SU-DHL-6 (cell line): Measurements from ENCODE around the gene TRIM3.

Source experiments
- H2AFZ ChIP-seq: fragments of 200-600 bp; sonication (generic); 2 replicates; pipeline ENCODE4 v1.6.1; 2014; ENCODE audit warnings: low read depth, mild to moderate bottlenecking, moderate library complexity, mixed read lengths, antibody characterized with exemption, low read length; ENCODE audit not compliant: severe bottlenecking
- H3F3A ChIP-seq: fragments of 200-600 bp; shearing (Covaris generic); 2 replicates; pipeline ENCODE4 v1.6.0; 2016; ENCODE audit warnings: antibody characterized with exemption, mild to moderate bottlenecking; ENCODE audit not compliant: insufficient read depth
- H3K27ac ChIP-seq: fragments of 200-600 bp; sonication (generic); 2 replicates; pipeline ENCODE4 v1.5.1; 2016; ENCODE audit warnings: low read depth, mild to moderate bottlenecking, low read length, moderate library complexity, mixed read lengths
- H3K27me3 ChIP-seq: fragments of 200-600 bp; sonication (generic), shearing (Covaris generic); 2 replicates; pipeline ENCODE4 v1.6.0; 2014; ENCODE audit warnings: mild to moderate bottlenecking, low read length
- H3K36me3 ChIP-seq: fragments of 200-600 bp; sonication (generic); 2 replicates; pipeline ENCODE4 v1.6.1; 2014; ENCODE audit warnings: mild to moderate bottlenecking, low read length, mixed read lengths
- H3K4me2 ChIP-seq: fragments of 300-600, 200-600 bp; shearing (Covaris generic), sonication (generic); 2 replicates; pipeline ENCODE4 v1.6.0; 2014; ENCODE audit warnings: low read length, low read depth, mild to moderate bottlenecking; ENCODE audit not compliant: poor library complexity, severe bottlenecking
- H3K4me3 ChIP-seq: fragments of 200-600 bp; sonication (generic); 2 replicates; pipeline ENCODE4 v1.5.1; 2014; ENCODE audit warnings: antibody characterized with exemption, low read length, mild to moderate bottlenecking, mixed read lengths; ENCODE audit not compliant: insufficient read depth, poor library complexity, severe bottlenecking
- H3K79me2 ChIP-seq: fragments of 200-600 bp; sonication (generic); 2 replicates; pipeline ENCODE4 v1.6.1; 2014; ENCODE audit warnings: mild to moderate bottlenecking, low read length, moderate library complexity; ENCODE audit not compliant: insufficient read depth
- H3K9ac ChIP-seq: fragments of 200-600 bp; sonication (generic); 2 replicates; pipeline ENCODE4 v1.7.0; 2014; ENCODE audit warnings: mild to moderate bottlenecking, low read length
- H3K9me2 ChIP-seq: fragments of 200-600 bp; sonication (generic); replicated peaks from 2 replicates; pipeline ENCODE4 v1.6.1; 2014; ENCODE audit warnings: low read length; ENCODE audit not compliant: insufficient read depth
- H3K9me3 ChIP-seq: fragments of 200-600 bp; sonication (generic); 2 replicates; pipeline ENCODE4 v1.6.1; 2014; ENCODE audit warnings: low read length, mixed read lengths; ENCODE audit not compliant: insufficient read depth
- H4K20me1 ChIP-seq: fragments of 200-600 bp; sonication (generic); 2 replicates; pipeline ENCODE4 v1.6.1; 2014; ENCODE audit warnings: low read depth, mild to moderate bottlenecking, antibody characterized with exemption, low read length, moderate library complexity, mixed read lengths
- CTCF ChIP-seq: fragments of 200-600 bp; sonication (generic); IDR thresholded peaks from one replicate; pipeline ENCODE4 v1.5.1; 2017; ENCODE audit warnings: antibody characterized with exemption, mild to moderate bottlenecking, low read length, moderate library complexity; ENCODE audit not compliant: insufficient read depth, poor library complexity, severe bottlenecking
- EZH2phosphoT487 ChIP-seq: fragments of 200-600 bp; sonication (generic), shearing (Covaris generic); conservative IDR thresholded peaks from 2 replicates; pipeline ENCODE4 v1.6.1; 2018; ENCODE audit warnings: mild to moderate bottlenecking, antibody characterized with exemption, low read length, moderate library complexity, mixed read lengths

The TRIM3 gene

GRCh38 chr11:6413791-6414201, 59.9 kb downstream of the TRIM3 start:
- H3K79me2 ChIP-seq, result no peaks in the 10 kb centered on the region
- TF ChIP-seq CTCF (no peak), EZH2phosphoT487 (no peak)

GRCh38 chr11:6411594-6412031, 62.1 kb downstream of the TRIM3 start:
- Histone ChIP-seq H3K79me2 (no peaks in the 10 kb centered on the region), H3K4me2 (no peak overlapping the region), H3K27ac (no peak overlapping the region), H3K9me3 (no peaks in the 10 kb centered on the region), H4K20me1 (no peaks in the 10 kb centered on the region), H3K9ac (no peak overlapping the region), H3F3A (no peaks in the 10 kb centered on the region), H2AFZ (no peak overlapping the region), H3K27me3 (no peaks in the 10 kb centered on the region), H3K9me2 (no peaks in the 10 kb centered on the region), H3K4me3 (no peak overlapping the region), H3K36me3 (no peaks in the 10 kb centered on the region)
- TF ChIP-seq EZH2phosphoT487, result no peak
- no peak for TF ChIP-seq CTCF

More at GRCh38 chr11:6413791-6414201, 59.9 kb downstream of the TRIM3 start:
- Histone ChIP-seq H3K4me3 (no peak overlapping the region), H3K27me3 (no peaks in the 10 kb centered on the region), H3K27ac (no peak overlapping the region), H3K4me2 (no peak overlapping the region), H3K9ac (no peak overlapping the region), H3K36me3 (no peaks in the 10 kb centered on the region), H4K20me1 (no peaks in the 10 kb centered on the region), H3F3A (no peaks in the 10 kb centered on the region), H3K9me3 (no peaks in the 10 kb centered on the region), H3K9me2 (no peaks in the 10 kb centered on the region), H2AFZ (no peak overlapping the region)

- no peaks in the 10 kb centered on the region for H3K79me2 ChIP-seq
- no peaks in the 10 kb centered on the region for H3K9me3 ChIP-seq
- H3K4me2 ChIP-seq, result no peak overlapping the region
- no peak overlapping the region for H3K9ac ChIP-seq
- TF ChIP-seq EZH2phosphoT487, result no peak
- TF ChIP-seq CTCF, result no peak
- H3K9me2 ChIP-seq, result no peaks in the 10 kb centered on the region
- no peaks in the 10 kb centered on the region for H3K27me3 ChIP-seq
- no peak overlapping the region for H3K27ac ChIP-seq
- no peak overlapping the region for H2AFZ ChIP-seq
- no peaks in the 10 kb centered on the region for H4K20me1 ChIP-seq
- no peak overlapping the region for H3K4me3 ChIP-seq
- no peaks in the 10 kb centered on the region for H3K36me3 ChIP-seq
- no peaks in the 10 kb centered on the region for H3F3A ChIP-seq
These were observed 62.9 kb downstream of the TRIM3 start for GRCh38 chr11:6410695-6411430.
